ENCODE measurements around the gene MLLT6. TPM values are rescaled to one million over a fixed set of nuclear protein-coding genes. Genes with fewer than 3 reads are reported as not detected.
A peak's percentile ranks its signal among the peaks of the same experiment; 100 is the strongest.

Gene MLLT6
- total and polyA plus RNA-seq, 2 experiments from 2014 or later, result 10.5 to 75.8 TPM

DNA sequence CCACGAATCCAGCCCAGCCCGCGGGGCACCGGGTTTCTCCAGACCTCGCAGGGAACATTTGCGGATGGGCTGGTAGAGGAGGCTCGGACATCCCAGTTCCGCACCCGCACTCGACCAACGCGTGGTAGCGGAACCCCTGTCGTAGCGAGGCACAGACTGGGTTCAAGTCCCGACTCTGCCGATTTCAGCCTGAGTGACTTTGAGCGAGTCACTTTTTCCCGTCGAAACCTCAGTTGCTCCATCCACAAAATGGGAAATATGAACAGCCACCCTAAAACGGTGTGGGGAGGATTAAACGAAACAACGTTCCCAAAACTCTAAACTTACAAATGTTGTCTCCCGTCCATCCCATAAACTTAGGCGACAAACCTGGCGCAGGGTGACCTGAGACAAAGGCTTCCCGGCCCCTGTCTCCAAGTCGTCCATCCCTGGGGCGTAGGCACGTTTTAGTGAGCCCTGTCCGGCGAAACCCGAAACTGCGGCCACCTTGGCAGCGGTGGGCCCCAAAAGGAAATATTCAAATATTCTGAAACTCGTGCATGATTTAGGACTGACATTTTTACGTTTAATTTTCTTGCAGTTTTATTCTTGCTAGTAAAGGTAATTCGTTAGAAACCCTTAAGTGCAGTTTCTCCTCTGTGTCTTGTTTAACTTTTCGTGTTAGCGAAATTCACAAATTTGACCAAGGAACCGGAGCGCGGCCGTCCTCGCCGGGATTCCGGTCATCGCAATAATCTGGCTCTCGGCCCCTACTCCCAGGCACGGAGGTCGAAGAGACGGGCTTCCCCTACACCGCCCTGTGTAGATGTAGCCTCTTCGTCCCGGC, 1.9 kb upstream of the MLLT6 start:
- peak overlapping the region; percentile 64 for H3K27ac ChIP-seq
- no peaks in the 10 kb centered on the region for H3K36me3 ChIP-seq
- no peaks in the 10 kb centered on the region for H3K9me3 ChIP-seq (ENCODE audit: low read depth)
- no peak for DNase-seq (ENCODE audit: low read depth in 1 of 2, low spot score in 1 of 2)
- H3K4me1 ChIP-seq (ENCODE audit: low read depth), result peaks cover 4% of the 10 kb centered on the region
- TF ChIP-seq, protein P1, sequence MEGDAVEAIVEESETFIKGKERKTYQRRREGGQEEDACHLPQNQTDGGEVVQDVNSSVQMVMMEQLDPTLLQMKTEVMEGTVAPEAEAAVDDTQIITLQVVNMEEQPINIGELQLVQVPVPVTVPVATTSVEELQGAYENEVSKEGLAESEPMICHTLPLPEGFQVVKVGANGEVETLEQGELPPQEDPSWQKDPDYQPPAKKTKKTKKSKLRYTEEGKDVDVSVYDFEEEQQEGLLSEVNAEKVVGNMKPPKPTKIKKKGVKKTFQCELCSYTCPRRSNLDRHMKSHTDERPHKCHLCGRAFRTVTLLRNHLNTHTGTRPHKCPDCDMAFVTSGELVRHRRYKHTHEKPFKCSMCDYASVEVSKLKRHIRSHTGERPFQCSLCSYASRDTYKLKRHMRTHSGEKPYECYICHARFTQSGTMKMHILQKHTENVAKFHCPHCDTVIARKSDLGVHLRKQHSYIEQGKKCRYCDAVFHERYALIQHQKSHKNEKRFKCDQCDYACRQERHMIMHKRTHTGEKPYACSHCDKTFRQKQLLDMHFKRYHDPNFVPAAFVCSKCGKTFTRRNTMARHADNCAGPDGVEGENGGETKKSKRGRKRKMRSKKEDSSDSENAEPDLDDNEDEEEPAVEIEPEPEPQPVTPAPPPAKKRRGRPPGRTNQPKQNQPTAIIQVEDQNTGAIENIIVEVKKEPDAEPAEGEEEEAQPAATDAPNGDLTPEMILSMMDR (IDR thresholded peaks at IDR 0.05; ENCODE audit: low read depth, low read length), result no peak
- H3K27me3 ChIP-seq, result peaks cover 32% of the 10 kb centered on the region
- H3K4me3 ChIP-seq, result peak overlapping the region; percentile 95

DNA sequence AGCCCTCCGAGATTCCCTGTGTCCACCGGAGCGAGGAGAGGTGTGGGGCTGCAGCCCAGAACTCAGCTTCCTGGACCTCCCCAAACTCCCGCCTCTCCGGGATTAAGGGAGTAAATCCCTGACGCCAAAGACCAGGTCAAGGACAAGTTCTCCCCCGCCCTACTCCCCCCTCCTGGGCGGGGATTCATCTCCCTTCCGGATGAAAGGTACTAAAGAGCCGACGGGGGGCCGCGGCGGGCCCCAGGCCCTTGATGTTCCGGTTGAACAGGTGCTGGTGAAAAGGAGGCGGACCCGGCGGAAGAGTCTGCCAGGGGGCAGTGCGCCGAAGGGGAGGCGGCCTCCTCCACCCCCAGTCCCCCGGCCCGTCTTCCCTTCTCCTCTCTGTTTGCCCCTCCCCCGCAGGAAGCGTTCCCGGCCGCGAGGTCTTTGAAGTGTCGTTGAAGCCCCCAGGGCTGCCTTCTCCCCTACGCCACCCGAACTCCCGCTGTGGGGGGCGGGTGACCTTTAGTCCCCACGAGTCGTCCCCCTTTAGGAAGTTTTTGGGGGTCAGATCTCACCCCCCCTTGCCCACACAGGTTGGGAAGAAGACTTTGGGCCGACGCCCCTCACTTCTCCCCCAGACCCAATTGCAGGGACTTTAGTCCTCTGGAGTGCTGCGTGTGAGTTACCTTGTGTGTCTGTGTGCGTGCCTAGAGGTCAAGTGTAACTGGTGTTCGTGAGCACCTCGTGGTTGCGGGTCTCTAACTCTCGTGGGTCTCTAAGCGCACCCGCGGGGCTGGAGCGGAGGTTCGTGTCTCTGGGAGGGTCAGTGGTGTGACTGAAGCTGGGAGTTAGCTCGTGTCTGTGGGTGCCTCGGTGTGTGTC, 1.1 kb upstream of the MLLT6 start:
- H3K4me3 ChIP-seq, result peak overlapping the region; percentile 95
- peaks cover 4% of the 10 kb centered on the region for H3K4me1 ChIP-seq (ENCODE audit: low read depth)
- TF ChIP-seq, protein P1 (IDR thresholded peaks at IDR 0.05; ENCODE audit: low read depth, low read length), result no peak
- no peaks in the 10 kb centered on the region for H3K9me3 ChIP-seq (ENCODE audit: low read depth)
- H3K27me3 ChIP-seq, result peaks cover 28% of the 10 kb centered on the region
- peak; percentile 52 to 87 for DNase-seq (ENCODE audit: low read depth in 1 of 2, low spot score in 1 of 2)
- H3K27ac ChIP-seq, result peak overlapping the region; percentile 87
- H3K36me3 ChIP-seq, result no peaks in the 10 kb centered on the region

DNA sequence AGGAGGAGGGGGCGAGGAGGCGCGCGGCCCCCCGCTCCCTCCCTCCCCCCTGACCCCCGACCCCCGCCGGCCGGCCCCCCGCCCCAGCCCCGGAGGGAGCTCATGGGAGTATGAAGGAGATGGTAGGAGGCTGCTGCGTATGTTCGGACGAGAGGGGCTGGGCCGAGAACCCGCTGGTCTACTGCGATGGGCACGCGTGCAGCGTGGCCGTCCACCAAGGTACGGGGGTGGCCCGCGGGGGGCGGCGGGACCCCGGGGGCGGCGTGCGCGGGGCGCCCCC, 390 bp downstream of the MLLT6 start:
- Histone ChIP-seq H3K9me3 (ENCODE audit: low read depth) (no peaks in the 10 kb centered on the region), H3K4me3 (peak overlapping the region; percentile 95), H3K4me1 (ENCODE audit: low read depth) (peaks cover 4% of the 10 kb centered on the region), H3K36me3 (no peaks in the 10 kb centered on the region), H3K27ac (peak overlapping the region; percentile 75), H3K27me3 (peaks cover 15% of the 10 kb centered on the region)
- TF ChIP-seq, protein P1 (IDR thresholded peaks at IDR 0.05; ENCODE audit: low read depth, low read length), result no peak
- DNase-seq (ENCODE audit: low read depth in 1 of 2, low spot score in 1 of 2), result no peak

DNA sequence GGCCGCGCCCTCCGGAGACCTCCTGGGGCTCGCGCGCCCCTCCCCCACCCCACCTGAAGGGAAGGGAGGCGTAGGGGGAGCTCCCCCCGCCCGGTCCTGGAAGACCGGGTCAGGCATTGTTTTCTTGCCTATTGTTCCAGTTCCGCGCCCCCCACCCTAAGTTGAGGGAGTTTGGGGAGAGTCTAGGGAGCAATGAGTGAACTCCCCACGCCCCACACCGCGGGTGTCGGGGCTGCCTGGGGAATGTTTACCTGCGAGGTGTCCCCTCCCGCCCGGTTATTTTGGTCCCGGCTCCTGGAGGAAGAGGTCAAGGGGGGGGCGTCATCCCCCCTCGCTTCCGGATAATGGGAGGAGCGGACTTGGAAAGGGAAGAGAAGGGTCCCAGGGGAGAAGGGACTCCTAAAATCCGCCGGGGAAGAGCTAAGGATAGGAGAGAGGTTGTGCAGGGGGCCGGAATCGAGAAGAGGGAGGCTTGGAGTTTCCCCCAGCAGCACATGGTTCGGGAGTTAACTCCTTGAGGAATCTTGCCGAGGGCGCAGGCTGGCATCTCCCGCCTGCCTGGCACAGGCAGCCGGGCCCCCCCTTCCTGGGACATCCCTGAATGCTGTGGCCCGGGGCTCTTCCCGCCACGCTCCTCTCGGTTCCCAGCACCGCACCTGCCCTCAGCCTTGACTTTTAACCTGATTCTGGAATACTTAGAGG, 881 bp downstream of the MLLT6 start:
- H3K36me3 ChIP-seq, result no peaks in the 10 kb centered on the region
- TF ChIP-seq, protein P1 (IDR thresholded peaks at IDR 0.05; ENCODE audit: low read depth, low read length), result no peak
- peak; percentile 43 to 53 for DNase-seq (ENCODE audit: low read depth in 1 of 2, low spot score in 1 of 2)
- peak overlapping the region; percentile 95 for H3K4me3 ChIP-seq
- H3K4me1 ChIP-seq (ENCODE audit: low read depth), result peaks cover 5% of the 10 kb centered on the region
- peaks cover 11% of the 10 kb centered on the region for H3K27me3 ChIP-seq
- H3K9me3 ChIP-seq (ENCODE audit: low read depth), result no peaks in the 10 kb centered on the region
- H3K27ac ChIP-seq, result peak overlapping the region; percentile 75

DNA sequence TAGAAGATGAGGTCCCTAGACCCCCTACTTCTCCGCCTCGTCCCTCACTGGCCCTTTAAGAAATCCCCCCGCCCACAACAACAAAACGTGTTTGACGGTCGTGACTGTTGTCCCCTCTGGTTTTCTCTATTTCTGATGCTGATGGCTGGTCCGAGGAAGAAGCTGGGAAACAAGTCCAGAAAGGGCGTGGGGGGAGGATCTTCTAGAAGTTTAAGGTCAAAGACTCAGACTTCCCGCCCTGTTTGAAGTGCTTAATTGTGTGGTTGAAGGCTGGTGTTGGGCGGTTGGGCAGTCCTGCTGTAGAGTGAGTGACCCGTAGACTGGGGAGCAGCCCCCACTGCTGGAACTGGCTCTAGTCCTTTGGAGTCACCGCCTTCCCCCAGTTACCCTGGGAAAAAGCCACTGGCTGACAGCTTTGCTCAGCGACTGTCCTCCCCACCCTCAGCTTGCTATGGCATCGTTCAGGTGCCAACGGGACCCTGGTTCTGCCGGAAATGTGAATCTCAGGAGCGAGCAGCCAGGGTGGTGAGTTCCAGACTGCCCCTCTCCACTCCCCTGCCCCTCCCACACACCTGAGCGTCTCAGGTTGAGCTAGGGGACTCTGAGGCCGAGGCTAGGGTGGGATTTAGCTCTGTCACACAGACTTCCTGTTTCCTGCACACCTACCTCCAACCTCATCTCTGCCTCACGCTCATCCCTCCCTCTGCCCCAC, 1.6 kb downstream of the MLLT6 start:
- H3K36me3 ChIP-seq, result no peaks in the 10 kb centered on the region
- H3K4me3 ChIP-seq, result peak overlapping the region; percentile 95
- H3K4me1 ChIP-seq (ENCODE audit: low read depth), result peaks cover 8% of the 10 kb centered on the region
- peak in 1 of 2 donors; percentile 19 for DNase-seq (ENCODE audit: low read depth in 1 of 2, low spot score in 1 of 2)
- no peak overlapping the region for H3K27ac ChIP-seq
- TF ChIP-seq, protein P1 (IDR thresholded peaks at IDR 0.05; ENCODE audit: low read depth, low read length), result no peak
- peaks cover 4% of the 10 kb centered on the region for H3K27me3 ChIP-seq
- H3K9me3 ChIP-seq (ENCODE audit: low read depth), result no peaks in the 10 kb centered on the region
